ENCODE data around the gene KIRREL3.

Gene KIRREL3

GRCh38 chr11:126890561-126890960 is 110.0 kb downstream of the KIRREL3 start:
- no peak overlapping the region for H3K4me3 ChIP-seq (ENCODE audit: low read depth, low read length)
- no peaks in the 10 kb centered on the region for H3K9me3 ChIP-seq (ENCODE audit: control insufficient read depth, insufficient read depth, low read length)
- no peaks in the 10 kb centered on the region for H3K27me3 ChIP-seq (ENCODE audit: control insufficient read depth, insufficient read depth, low read length)
- no peak overlapping the region for H3K9ac ChIP-seq (ENCODE audit: low read depth, low read length)
- H3K36me3 ChIP-seq (ENCODE audit: control insufficient read depth, insufficient read depth, low read length), result no peaks in the 10 kb centered on the region
- H3K27ac ChIP-seq (ENCODE audit: low read depth, low read length), result peak overlapping the region; percentile 12
- peaks cover 21% of the 10 kb centered on the region for H3K4me1 ChIP-seq (ENCODE audit: control insufficient read depth, insufficient read depth, low read length)

GRCh38 chr11:126888115-126888712 is 112.4 kb downstream of the KIRREL3 start:
- no peak overlapping the region for H3K27ac ChIP-seq (ENCODE audit: low read depth, low read length)
- H3K9me3 ChIP-seq (ENCODE audit: control insufficient read depth, insufficient read depth, low read length), result no peaks in the 10 kb centered on the region
- H3K4me3 ChIP-seq (ENCODE audit: low read depth, low read length), result no peak overlapping the region
- no peaks in the 10 kb centered on the region for H3K36me3 ChIP-seq (ENCODE audit: control insufficient read depth, insufficient read depth, low read length)
- peaks cover 12% of the 10 kb centered on the region for H3K4me1 ChIP-seq (ENCODE audit: control insufficient read depth, insufficient read depth, low read length)
- no peak overlapping the region for H3K9ac ChIP-seq (ENCODE audit: low read depth, low read length)
- no peaks in the 10 kb centered on the region for H3K27me3 ChIP-seq (ENCODE audit: control insufficient read depth, insufficient read depth, low read length)

- H3K4me3 ChIP-seq (ENCODE audit: low read depth, low read length), result no peak overlapping the region
- no peak overlapping the region for H3K9ac ChIP-seq (ENCODE audit: low read depth, low read length)
- H3K4me1 ChIP-seq (ENCODE audit: control insufficient read depth, insufficient read depth, low read length), result peaks cover 10% of the 10 kb centered on the region
- H3K9me3 ChIP-seq (ENCODE audit: control insufficient read depth, insufficient read depth, low read length), result no peaks in the 10 kb centered on the region
- no peaks in the 10 kb centered on the region for H3K27me3 ChIP-seq (ENCODE audit: control insufficient read depth, insufficient read depth, low read length)
- H3K36me3 ChIP-seq (ENCODE audit: control insufficient read depth, insufficient read depth, low read length), result no peaks in the 10 kb centered on the region
- no peak overlapping the region for H3K27ac ChIP-seq (ENCODE audit: low read depth, low read length)
These were observed 113.9 kb downstream of the KIRREL3 start for GRCh38 chr11:126886636-126887035.

- Histone ChIP-seq H3K9me3 (ENCODE audit: control insufficient read depth, insufficient read depth, low read length) (no peaks in the 10 kb centered on the region), H3K4me3 (ENCODE audit: low read depth, low read length) (no peak overlapping the region), H3K36me3 (ENCODE audit: control insufficient read depth, insufficient read depth, low read length) (no peaks in the 10 kb centered on the region), H3K27me3 (ENCODE audit: control insufficient read depth, insufficient read depth, low read length) (no peaks in the 10 kb centered on the region), H3K4me1 (ENCODE audit: control insufficient read depth, insufficient read depth, low read length) (peaks cover 9% of the 10 kb centered on the region), H3K9ac (ENCODE audit: low read depth, low read length) (no peak overlapping the region), H3K27ac (ENCODE audit: low read depth, low read length) (no peak overlapping the region)
These were observed 114.5 kb downstream of the KIRREL3 start for GRCh38 chr11:126886085-126886484.

GRCh38 chr11:126884594-126884993 is 116.0 kb downstream of the KIRREL3 start:
- Histone ChIP-seq H3K4me1 (ENCODE audit: control insufficient read depth, insufficient read depth, low read length) (no peaks in the 10 kb centered on the region), H3K9me3 (ENCODE audit: control insufficient read depth, insufficient read depth, low read length) (no peaks in the 10 kb centered on the region), H3K36me3 (ENCODE audit: control insufficient read depth, insufficient read depth, low read length) (no peaks in the 10 kb centered on the region), H3K27ac (ENCODE audit: low read depth, low read length) (no peak overlapping the region), H3K9ac (ENCODE audit: low read depth, low read length) (no peak overlapping the region), H3K4me3 (ENCODE audit: low read depth, low read length) (no peak overlapping the region), H3K27me3 (ENCODE audit: control insufficient read depth, insufficient read depth, low read length) (no peaks in the 10 kb centered on the region)

- Histone ChIP-seq H3K27me3 (ENCODE audit: control insufficient read depth, insufficient read depth, low read length) (no peaks in the 10 kb centered on the region), H3K9me3 (ENCODE audit: control insufficient read depth, insufficient read depth, low read length) (no peaks in the 10 kb centered on the region), H3K9ac (ENCODE audit: low read depth, low read length) (no peak overlapping the region), H3K27ac (ENCODE audit: low read depth, low read length) (no peak overlapping the region), H3K4me3 (ENCODE audit: low read depth, low read length) (no peak overlapping the region), H3K4me1 (ENCODE audit: control insufficient read depth, insufficient read depth, low read length) (no peaks in the 10 kb centered on the region), H3K36me3 (ENCODE audit: control insufficient read depth, insufficient read depth, low read length) (no peaks in the 10 kb centered on the region)
These were observed 116.4 kb downstream of the KIRREL3 start for GRCh38 chr11:126884192-126884591.

- Histone ChIP-seq H3K27ac (ENCODE audit: low read depth, low read length) (no peak overlapping the region), H3K4me1 (ENCODE audit: control insufficient read depth, insufficient read depth, low read length) (no peaks in the 10 kb centered on the region), H3K9me3 (ENCODE audit: control insufficient read depth, insufficient read depth, low read length) (no peaks in the 10 kb centered on the region), H3K9ac (ENCODE audit: low read depth, low read length) (no peak overlapping the region), H3K36me3 (ENCODE audit: control insufficient read depth, insufficient read depth, low read length) (no peaks in the 10 kb centered on the region), H3K4me3 (ENCODE audit: low read depth, low read length) (no peak overlapping the region), H3K27me3 (ENCODE audit: control insufficient read depth, insufficient read depth, low read length) (no peaks in the 10 kb centered on the region)
These were observed 119.7 kb downstream of the KIRREL3 start for GRCh38 chr11:126880872-126881271.

- Histone ChIP-seq H3K9me3 (ENCODE audit: control insufficient read depth, insufficient read depth, low read length) (no peaks in the 10 kb centered on the region), H3K4me1 (ENCODE audit: control insufficient read depth, insufficient read depth, low read length) (no peaks in the 10 kb centered on the region), H3K9ac (ENCODE audit: low read depth, low read length) (no peak overlapping the region), H3K27me3 (ENCODE audit: control insufficient read depth, insufficient read depth, low read length) (no peaks in the 10 kb centered on the region), H3K36me3 (ENCODE audit: control insufficient read depth, insufficient read depth, low read length) (no peaks in the 10 kb centered on the region), H3K4me3 (ENCODE audit: low read depth, low read length) (no peak overlapping the region), H3K27ac (ENCODE audit: low read depth, low read length) (no peak overlapping the region)
These were observed 121.1 kb downstream of the KIRREL3 start for GRCh38 chr11:126879516-126879915.

GRCh38 chr11:126878913-126879482 is 121.6 kb downstream of the KIRREL3 start:
- no peaks in the 10 kb centered on the region for H3K36me3 ChIP-seq (ENCODE audit: control insufficient read depth, insufficient read depth, low read length)
- H3K9ac ChIP-seq (ENCODE audit: low read depth, low read length), result no peak overlapping the region
- no peaks in the 10 kb centered on the region for H3K27me3 ChIP-seq (ENCODE audit: control insufficient read depth, insufficient read depth, low read length)
- H3K27ac ChIP-seq (ENCODE audit: low read depth, low read length), result no peak overlapping the region
- no peak overlapping the region for H3K4me3 ChIP-seq (ENCODE audit: low read depth, low read length)
- no peaks in the 10 kb centered on the region for H3K4me1 ChIP-seq (ENCODE audit: control insufficient read depth, insufficient read depth, low read length)
- no peaks in the 10 kb centered on the region for H3K9me3 ChIP-seq (ENCODE audit: control insufficient read depth, insufficient read depth, low read length)

GRCh38 chr11:126874831-126875230 is 125.7 kb downstream of the KIRREL3 start:
- H3K9me3 ChIP-seq (ENCODE audit: control insufficient read depth, insufficient read depth, low read length), result peaks cover 6% of the 10 kb centered on the region; the same call in 1 of the 2 replicates
- H3K4me3 ChIP-seq (ENCODE audit: low read depth, low read length), result no peak overlapping the region
- no peaks in the 10 kb centered on the region for H3K36me3 ChIP-seq (ENCODE audit: control insufficient read depth, insufficient read depth, low read length)
- no peaks in the 10 kb centered on the region for H3K4me1 ChIP-seq (ENCODE audit: control insufficient read depth, insufficient read depth, low read length)
- no peak overlapping the region for H3K27ac ChIP-seq (ENCODE audit: low read depth, low read length)
- H3K27me3 ChIP-seq (ENCODE audit: control insufficient read depth, insufficient read depth, low read length), result no peaks in the 10 kb centered on the region
- H3K9ac ChIP-seq (ENCODE audit: low read depth, low read length), result no peak overlapping the region

- Histone ChIP-seq H3K4me3 (ENCODE audit: low read depth, low read length) (no peak overlapping the region), H3K27ac (ENCODE audit: low read depth, low read length) (no peak overlapping the region), H3K4me1 (ENCODE audit: control insufficient read depth, insufficient read depth, low read length) (no peaks in the 10 kb centered on the region), H3K9ac (ENCODE audit: low read depth, low read length) (no peak overlapping the region), H3K9me3 (ENCODE audit: control insufficient read depth, insufficient read depth, low read length) (peaks cover 6% of the 10 kb centered on the region; the same call in 1 of the 2 replicates), H3K27me3 (ENCODE audit: control insufficient read depth, insufficient read depth, low read length) (no peaks in the 10 kb centered on the region), H3K36me3 (ENCODE audit: control insufficient read depth, insufficient read depth, low read length) (no peaks in the 10 kb centered on the region)
These were observed 126.3 kb downstream of the KIRREL3 start for GRCh38 chr11:126874276-126874675.

Data from HUES48 (cell line).